GM23338 (cell line): ENCODE results near the gene EXOC3L1.

ENCODE experiments used
- CREB1 ChIP-seq: fragments of 250-450 bp; sonication (Bioruptor Pico); IDR thresholded peaks from 2 replicates; pipeline ENCODE4 v1.5.0; 2020; ENCODE audit warnings: low read depth, mild to moderate bottlenecking, moderate library complexity
- CTCF ChIP-seq, 2 experiments: fragments of 200-600 bp in 1 of 2; sonication (generic) in 1 of 2; conservative IDR thresholded peaks; 2 replicates each; pipeline versions ENCODE4 v1.5.1 to v1.6.1; 2016 to 2017; ENCODE audit warnings: antibody characterized with exemption in 2 of 2, low read depth in 2 of 2, mild to moderate bottlenecking in 2 of 2, moderate library complexity in 1 of 2
- ETS1 ChIP-seq: IDR thresholded peaks from 2 replicates; pipeline ENCODE4 v1.6.1; 2016; ENCODE audit warnings: antibody characterized with exemption
- EZH2phosphoT487 ChIP-seq: fragments of 200-600 bp; sonication (generic); IDR thresholded peaks from one replicate; pipeline ENCODE4 v1.8.1; 2018; ENCODE audit warnings: antibody characterized with exemption; ENCODE audit not compliant: unreplicated experiment
- JUNB ChIP-seq: IDR thresholded peaks from one replicate; pipeline ENCODE4 v1.6.1; 2016; ENCODE audit warnings: antibody characterized with exemption; ENCODE audit not compliant: unreplicated experiment
- POLR2AphosphoS5 ChIP-seq: IDR thresholded peaks from 2 replicates; pipeline ENCODE4 v1.6.1; 2016; ENCODE audit warnings: antibody characterized with exemption, low read depth
- REST ChIP-seq: IDR thresholded peaks from one replicate; pipeline ENCODE4 v1.6.1; 2018; ENCODE audit warnings: antibody characterized with exemption; ENCODE audit not compliant: unreplicated experiment
- ZNF331 ChIP-seq: fragments of 250-450 bp; sonication (Bioruptor Pico); IDR thresholded peaks from 2 replicates; pipeline ENCODE4 v1.5.0; 2020; ENCODE audit warnings: low read depth, mild to moderate bottlenecking, moderate library complexity

- no peak for TF ChIP-seq REST
- TF ChIP-seq CTCF (conservative IDR thresholded peaks at IDR 0.05; ENCODE audit: low read depth in 2 of 2): no peak
- no peak for TF ChIP-seq JUNB
- no peak for TF ChIP-seq POLR2AphosphoS5
- no peak for TF ChIP-seq CREB1 (CRISPR knock-in tag)
- TF ChIP-seq ZNF331 (CRISPR knock-in tag): no peak
- TF ChIP-seq ETS1: no peak
- TF ChIP-seq EZH2phosphoT487: no peak
Measured at GRCh38 chr16:67202426-67202825, 12.5 kb upstream of the EXOC3L1 start.
